ENCODE data around the gene CTBP2.

Gene CTBP2

DNA sequence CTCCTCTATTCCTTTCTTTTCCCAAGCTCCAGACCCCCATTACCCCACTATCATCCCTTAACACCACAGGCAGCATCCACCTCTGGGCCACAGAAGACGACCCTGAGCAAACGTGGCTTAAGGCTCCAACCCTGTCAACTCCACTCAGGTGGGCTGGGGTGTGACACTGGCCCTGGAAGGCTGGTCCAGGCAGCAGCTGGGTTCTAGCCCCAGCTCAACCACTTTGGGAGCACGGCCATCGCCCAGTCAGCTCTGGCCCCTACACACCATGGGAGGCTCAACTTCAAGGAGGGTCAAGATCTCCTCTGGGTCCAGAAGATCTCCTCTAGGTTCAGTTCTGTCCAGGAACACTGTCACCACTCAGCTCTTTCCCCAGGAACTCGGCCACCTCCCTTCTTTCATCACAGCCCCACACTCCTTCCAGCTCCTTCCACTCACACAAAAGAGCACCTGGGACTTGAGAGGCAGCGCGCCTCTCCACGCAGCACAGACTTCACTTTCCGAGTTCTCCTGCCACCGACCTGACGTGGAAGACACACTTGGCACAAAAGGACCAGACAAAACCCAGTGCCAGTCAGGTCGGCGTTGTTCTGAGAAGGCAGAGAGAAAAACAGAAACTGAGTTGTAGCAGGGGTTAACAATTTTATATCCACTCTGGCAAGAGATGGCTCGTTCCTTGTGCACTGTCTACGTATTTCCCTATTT, 84.1 kb downstream of the CTBP2 start:
- H3K27ac ChIP-seq = no peak overlapping the region
- TF ChIP-seq, protein P1, sequence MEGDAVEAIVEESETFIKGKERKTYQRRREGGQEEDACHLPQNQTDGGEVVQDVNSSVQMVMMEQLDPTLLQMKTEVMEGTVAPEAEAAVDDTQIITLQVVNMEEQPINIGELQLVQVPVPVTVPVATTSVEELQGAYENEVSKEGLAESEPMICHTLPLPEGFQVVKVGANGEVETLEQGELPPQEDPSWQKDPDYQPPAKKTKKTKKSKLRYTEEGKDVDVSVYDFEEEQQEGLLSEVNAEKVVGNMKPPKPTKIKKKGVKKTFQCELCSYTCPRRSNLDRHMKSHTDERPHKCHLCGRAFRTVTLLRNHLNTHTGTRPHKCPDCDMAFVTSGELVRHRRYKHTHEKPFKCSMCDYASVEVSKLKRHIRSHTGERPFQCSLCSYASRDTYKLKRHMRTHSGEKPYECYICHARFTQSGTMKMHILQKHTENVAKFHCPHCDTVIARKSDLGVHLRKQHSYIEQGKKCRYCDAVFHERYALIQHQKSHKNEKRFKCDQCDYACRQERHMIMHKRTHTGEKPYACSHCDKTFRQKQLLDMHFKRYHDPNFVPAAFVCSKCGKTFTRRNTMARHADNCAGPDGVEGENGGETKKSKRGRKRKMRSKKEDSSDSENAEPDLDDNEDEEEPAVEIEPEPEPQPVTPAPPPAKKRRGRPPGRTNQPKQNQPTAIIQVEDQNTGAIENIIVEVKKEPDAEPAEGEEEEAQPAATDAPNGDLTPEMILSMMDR (conservative IDR thresholded peaks at IDR 0.05) = no peak
- no peak for TF ChIP-seq ZFX (IDR thresholded peaks at IDR 0.05)

DNA sequence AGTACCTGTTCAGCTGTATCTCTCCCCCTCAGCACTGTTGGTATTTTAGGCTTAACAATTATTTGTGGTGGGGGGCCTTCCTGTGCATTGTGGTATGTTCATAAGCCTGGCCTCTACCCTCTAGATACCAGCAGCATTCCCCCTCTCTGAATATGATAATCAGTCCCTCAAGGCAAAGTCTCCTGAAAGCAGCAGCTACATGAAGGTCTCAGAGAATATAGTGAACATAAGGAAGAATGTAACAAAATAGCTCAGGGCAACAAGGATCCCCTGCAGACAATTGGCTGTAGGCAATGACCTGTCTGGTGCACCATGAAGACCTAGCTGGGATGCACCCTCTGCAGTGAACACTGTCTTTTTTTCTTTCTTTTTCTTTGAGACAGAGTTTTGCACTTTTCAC, 86.4 kb downstream of the CTBP2 start:
- TF ChIP-seq, protein P1 (conservative IDR thresholded peaks at IDR 0.05) = no peak
- TF ChIP-seq ZFX (IDR thresholded peaks at IDR 0.05) = no peak
- H3K27ac ChIP-seq = no peak overlapping the region

DNA sequence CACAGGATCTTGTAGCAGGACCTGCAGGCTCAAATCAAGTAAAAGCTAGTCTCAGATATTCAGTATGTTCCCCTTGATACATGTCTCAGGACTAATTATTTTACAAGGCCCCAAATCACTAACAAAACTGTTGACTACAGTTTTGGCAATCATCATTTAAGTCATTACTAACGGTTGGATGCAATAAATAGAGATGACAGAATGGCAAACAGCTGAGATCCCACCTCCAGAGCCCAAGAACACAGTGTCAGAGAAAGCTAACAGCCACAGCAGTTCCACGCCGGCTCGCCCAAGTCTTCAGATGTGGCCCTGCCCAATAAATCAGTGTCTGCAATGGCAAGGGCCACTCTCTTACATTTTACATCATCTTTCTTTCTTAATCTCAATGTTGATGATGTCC, 87.6 kb downstream of the CTBP2 start:
- H3K27ac ChIP-seq = no peak overlapping the region

DNA sequence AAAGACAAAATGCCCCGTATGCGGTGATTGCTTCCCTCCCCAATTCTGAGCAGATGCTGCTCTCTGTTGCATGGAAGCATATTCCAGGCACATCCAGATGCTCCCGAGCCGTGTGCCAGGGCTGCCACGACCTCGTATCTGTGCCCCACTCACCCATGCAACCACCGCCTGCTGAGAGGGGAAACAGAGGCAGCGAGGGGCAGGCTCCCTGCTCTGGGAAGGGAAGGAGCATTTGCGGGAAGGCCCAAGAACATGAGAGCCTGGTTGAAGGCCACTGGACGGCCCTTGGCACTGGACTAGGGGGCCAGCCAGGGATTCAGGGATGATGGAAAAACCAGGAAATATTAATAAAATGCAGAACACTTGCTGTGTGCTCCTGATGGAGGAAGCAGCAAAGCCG, 89.4 kb downstream of the CTBP2 start:
- no peak for TF ChIP-seq ZFX (IDR thresholded peaks at IDR 0.05)
- TF ChIP-seq, protein P1 (conservative IDR thresholded peaks at IDR 0.05) = no peak
- H3K27ac ChIP-seq = no peak overlapping the region

More for the DNA sequence above, 87.6 kb downstream of the CTBP2 start:
- TF ChIP-seq ZFX (IDR thresholded peaks at IDR 0.05) = no peak
- TF ChIP-seq, protein P1 (conservative IDR thresholded peaks at IDR 0.05) = no peak

DNA sequence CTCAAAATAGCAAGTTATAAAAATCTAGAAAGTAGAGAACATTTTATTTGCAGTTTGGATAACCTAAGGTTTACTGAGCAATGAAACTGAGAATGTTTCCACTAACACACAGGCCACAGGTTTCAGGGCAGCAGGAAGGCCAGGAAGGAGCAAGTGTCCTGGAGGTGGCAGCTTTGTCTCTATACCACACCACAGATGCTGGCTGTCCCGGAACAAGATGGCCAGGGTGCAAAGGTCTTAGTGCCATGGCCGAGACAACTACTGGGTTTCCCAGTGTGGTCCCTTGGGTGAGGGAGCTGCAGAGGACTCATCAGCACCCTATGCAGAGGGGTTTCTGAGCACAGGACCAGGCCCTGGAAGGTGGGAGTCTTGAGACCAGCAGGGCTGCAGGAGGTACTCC, 92.0 kb downstream of the CTBP2 start:
- H3K27ac ChIP-seq = peak overlapping the region; percentile 21
- no peak for TF ChIP-seq ZFX (IDR thresholded peaks at IDR 0.05)
- TF ChIP-seq, protein P1 (conservative IDR thresholded peaks at IDR 0.05) = no peak

DNA sequence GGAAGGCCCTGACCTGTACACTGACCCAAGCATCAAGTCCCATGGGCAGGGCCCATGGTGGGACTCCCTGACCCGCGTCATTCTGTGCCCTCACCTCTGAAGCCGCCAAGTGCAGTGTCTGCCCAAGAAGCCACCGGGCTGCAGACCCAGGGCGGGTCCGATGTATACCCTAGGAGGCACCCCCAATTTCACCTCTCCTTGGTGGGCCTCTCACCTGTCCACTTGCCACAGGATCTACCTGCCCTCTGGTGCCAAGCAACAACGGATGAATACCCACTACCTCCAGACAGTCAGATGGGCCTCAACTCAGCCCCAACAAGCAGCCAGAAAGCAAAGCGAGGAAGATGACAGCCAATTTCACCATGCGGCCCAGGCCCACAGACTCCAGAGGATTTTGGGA, 92.6 kb downstream of the CTBP2 start:
- no peak overlapping the region; the same call in 1 of the 2 replicates for H3K27ac ChIP-seq

DNA sequence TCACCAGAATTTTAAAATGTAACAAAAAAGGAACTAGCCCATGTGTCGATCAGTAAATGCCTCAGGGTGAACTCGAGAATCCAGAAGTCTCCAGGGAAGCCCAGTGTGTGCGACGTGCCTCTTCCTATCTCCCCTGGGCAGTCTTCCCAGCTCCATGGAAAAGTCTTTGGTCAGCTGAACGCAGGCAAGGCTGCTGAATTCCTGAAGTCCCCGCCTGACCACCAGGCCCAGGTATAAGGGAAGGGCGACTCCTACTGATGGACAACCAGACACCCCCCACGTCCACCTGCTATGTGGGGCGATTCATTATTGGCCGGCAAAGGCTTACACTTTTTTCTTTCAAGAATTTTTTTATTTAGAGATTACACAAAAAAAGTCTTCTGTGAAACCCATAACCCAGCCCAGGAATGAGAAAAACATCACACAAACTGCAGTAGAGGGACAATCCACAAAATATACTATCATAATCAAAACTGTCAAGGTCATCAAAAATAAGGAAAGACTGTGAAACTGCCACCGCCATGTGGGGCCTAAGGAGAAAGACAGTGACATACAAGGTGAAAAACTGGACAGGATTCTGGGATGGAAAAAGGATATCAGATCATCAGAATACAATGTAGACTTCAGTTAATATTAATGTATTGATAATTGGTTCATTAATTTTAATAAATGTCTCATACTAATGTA, 93.5 kb downstream of the CTBP2 start:
- H3K27ac ChIP-seq = peak overlapping the region; percentile 71
- TF ChIP-seq, protein P1 (conservative IDR thresholded peaks at IDR 0.05) = no peak
- no peak for TF ChIP-seq ZFX (IDR thresholded peaks at IDR 0.05)

More for the DNA sequence above, 92.6 kb downstream of the CTBP2 start:
- TF ChIP-seq, protein P1 (conservative IDR thresholded peaks at IDR 0.05) = no peak
- TF ChIP-seq ZFX (IDR thresholded peaks at IDR 0.05) = no peak

Data from C4-2B (cell line).